Forelimb muscle (tissue), 1 donor: ENCODE measurements around the gene NOXRED1. TPM values are rescaled to one million over a fixed set of nuclear protein-coding genes. Genes with fewer than 3 reads are reported as not detected.

Experiments
- DNase-seq: peaks from one replicate; pipeline ENCODE4 v3.0.0-alpha.2; 2013; ENCODE audit warnings: low read depth
- polyA plus RNA-seq: library from polyadenylated mRNA; unstranded; fragments of 120-200 nt; gene quantifications from one replicate; pipeline ENCODE4 v1.2.1, GENCODE V29; 2013; ENCODE audit not compliant: insufficient read length

Gene NOXRED1
- polyA plus RNA-seq, 1 donor: 0.32 TPM

DNA sequence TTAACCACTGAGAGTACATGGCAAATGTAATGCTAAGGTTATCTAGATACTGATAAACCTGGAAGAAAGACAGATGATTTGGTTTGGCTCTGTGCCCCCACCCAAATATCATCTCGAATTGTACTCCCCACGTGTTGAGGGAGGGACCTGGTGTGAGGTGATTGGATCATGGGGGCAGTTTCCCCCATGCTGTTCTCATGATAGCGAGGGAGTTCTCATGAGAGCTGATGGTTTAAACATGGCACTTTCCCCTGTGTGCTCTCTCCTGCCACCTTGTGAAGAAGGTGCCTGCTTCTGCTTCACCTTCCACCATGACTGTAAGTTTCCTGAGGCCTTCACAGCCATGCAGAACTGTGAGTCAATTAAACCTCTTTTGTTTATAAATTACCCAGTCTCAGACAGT is 14.2 kb downstream of the NOXRED1 start:
- DNase-seq: no peak

DNA sequence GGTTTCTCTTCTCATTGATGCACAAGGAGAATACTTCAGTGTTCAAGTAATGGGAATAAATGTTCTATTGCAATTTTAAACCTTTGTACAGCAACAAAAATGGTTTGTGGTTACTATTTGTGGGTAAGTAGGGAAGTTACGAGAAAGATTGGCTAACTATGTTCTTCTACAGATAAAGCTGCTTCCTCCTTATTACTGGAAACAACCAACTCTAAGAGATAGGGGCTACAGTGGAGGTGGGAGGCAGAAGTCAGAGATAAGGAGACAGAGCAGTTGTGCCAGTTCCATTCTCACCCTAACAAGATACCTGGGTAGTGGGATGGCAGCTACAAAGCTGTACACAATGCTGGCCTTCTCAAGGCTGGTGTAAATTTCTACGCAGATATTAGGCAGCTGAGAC is 16.2 kb downstream of the NOXRED1 start:
- no peak for DNase-seq

DNA sequence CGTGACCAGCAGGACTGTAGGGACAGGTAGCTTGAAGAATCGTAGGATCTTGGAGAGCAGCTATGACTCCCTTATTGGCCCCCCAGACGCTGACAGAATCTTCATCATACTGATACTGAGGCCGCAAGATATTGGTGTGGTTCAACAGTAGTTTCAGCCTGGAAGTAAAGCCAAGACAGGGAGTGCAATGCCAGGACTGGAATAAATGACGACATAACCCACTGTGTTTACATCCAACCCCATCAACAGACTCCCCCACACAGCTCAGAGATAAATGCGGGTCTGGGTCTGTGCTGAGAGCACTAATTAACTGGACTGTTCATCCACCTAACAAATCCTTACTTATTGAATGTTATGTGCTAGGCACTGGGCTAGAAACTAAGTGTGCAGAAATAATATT is 16.6 kb downstream of the NOXRED1 start:
- no peak for DNase-seq

DNA sequence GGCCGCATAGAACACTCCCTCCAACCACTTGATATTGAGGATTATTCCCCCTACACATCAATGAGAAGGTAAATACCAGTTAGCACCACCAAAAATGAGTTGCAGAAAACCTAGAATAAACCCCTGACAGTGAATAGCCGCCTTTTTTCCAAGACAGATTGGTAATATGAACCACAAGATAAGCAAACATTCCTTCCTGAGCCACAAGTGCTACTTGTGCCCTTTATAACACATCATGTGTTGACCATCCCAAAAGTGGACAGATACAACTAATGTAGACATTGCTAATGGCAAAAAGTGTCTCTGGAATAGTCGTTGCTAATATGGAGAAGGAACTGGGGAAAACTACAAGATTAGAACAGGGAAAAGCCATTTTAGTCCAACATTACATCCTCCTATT is 17.2 kb downstream of the NOXRED1 start:
- no peak for DNase-seq

DNA sequence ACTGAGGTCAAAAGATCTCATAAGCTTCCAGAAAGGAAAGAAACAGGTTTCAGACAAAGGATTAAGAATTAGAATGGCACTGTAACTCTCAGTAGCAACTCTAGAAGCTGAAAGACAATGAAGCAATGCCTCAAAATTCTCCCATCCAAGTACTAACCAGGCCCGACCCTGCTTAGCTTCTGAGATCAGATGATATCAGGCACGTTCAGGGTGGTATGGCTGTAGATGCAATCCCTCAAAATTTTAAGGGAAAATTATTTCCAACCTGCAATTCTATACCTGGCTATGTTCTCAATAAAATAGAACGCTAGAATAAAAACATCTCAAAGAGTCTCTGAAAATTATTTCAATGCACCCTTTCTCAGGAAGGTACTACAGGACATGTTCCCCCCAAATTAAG is 19.6 kb downstream of the NOXRED1 start:
- DNase-seq: no peak

DNA sequence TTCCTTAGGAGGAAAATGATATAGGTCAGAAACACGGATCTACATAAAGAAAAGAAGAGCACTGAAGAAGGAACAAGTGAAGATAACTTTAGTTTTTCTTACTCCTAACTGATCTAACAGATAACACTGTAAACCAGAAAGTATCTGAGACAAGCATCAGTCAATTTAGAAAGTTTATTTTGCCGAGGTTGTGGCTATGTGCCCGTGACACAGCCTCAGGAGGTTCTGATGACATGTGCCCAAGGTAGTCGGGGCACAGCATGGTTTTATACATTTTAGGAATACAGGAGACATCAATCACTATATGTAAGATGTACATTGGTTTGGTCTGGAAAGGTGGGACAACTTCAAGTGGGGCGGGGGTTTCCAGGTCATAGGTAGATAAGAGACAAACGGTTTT is 23.1 kb downstream of the NOXRED1 start:
- no peak for DNase-seq

DNA sequence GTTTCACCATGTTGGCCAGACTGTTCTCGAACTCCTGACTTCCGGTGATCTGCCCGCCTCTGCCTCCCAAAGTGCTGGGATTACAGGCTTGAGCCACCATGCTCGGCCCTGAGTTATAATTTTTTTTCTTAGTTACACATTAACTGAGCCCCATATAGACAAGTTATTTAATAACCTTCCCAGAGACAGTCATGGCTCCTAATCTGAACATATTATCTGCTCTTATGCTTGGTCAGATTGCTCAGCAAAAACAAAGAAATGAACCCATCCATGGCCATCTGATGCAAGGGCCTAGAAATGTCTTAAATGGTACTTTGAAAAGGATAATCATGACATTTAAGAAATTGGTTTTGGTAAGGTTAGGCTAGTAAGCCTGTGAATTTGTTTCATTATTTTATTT is 33.1 kb downstream of the NOXRED1 start:
- no peak for DNase-seq

DNA sequence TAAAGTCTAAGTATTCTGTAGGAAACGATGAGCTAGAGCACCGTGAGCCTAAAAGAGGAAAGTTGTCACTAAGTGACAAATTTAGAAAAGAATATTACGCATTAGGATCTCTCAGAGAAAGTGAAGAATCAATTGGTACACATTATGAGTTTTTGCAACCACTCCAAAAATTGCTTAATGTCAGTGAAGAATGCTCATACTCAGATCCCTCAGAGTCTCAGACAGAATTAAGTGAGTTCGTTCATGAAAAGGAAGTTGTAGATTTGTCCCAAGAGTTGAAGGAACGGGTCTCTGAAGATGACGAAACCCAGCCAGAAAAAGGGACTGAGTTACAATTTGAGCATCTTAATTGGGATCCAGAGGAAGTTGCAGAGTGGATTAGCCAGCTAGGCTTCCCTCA is 44.6 kb downstream of the NOXRED1 start:
- no peak for DNase-seq

DNA sequence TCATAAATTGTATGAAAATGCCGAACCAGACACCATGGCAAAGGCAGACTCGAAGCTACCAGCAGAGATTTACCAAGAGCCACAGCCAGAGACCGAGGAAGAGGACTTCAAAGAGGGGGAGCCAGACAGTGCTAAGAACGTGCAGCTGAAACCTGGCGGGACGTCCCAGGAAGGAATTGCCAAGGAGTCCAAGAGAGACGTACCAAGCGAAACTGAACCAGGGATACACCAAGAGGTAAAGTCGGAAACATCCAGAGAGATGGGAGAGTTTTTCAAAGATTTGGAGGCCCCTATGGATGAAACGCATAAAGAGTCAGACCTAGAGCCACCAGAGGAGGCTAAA is 45.9 kb downstream of the NOXRED1 start:
- DNase-seq: no peak

DNA sequence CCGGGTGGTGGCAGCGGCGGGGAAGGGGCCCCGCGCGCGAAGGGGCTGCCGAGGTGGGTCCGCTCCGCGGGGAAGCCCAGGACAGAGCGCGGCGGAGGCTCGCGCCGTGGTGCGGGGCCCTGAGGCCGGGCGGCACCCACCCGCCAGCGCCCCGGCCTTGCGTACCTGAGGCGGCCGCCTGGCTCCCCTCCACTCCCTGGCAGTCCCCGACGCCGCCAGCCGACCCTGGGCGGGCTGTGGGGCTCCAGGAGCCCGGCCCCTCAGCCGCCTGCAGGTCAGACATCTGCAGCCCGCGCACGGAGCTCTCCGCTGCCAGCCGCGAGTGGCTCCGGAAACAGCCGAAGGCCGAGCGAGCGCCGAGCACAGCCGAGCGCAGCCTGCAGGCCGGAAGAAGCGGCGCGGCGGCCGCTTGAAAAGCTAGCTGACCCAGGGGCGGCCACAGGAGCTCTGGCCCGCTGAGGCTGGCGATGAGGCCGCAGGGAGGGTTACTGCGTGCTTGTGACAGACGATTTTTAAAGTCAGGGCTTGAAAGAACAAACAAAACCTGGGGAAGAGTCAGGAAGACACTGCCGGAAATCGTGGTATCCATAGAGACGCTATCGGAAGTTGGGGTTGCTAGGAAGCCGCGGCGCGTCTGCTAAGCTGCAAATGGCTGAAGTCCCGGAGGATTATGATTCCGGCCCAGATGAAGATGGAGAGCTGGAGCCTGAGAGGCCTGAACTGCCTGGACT is 46.4 kb downstream of the NOXRED1 start, which contains the start of the genes SAMD15 and TMED8:
Gene SAMD15, plus strand, starts transcription at position 609 of the 731 bp plus-strand sequence. Its CDS starts 40 bp downstream, at position 649.
Gene TMED8, minus strand, starts transcription at position 324 of the 731 bp plus-strand sequence. Its CDS starts 41 bp downstream, at position 283.
- peak; percentile 71 for DNase-seq

DNA sequence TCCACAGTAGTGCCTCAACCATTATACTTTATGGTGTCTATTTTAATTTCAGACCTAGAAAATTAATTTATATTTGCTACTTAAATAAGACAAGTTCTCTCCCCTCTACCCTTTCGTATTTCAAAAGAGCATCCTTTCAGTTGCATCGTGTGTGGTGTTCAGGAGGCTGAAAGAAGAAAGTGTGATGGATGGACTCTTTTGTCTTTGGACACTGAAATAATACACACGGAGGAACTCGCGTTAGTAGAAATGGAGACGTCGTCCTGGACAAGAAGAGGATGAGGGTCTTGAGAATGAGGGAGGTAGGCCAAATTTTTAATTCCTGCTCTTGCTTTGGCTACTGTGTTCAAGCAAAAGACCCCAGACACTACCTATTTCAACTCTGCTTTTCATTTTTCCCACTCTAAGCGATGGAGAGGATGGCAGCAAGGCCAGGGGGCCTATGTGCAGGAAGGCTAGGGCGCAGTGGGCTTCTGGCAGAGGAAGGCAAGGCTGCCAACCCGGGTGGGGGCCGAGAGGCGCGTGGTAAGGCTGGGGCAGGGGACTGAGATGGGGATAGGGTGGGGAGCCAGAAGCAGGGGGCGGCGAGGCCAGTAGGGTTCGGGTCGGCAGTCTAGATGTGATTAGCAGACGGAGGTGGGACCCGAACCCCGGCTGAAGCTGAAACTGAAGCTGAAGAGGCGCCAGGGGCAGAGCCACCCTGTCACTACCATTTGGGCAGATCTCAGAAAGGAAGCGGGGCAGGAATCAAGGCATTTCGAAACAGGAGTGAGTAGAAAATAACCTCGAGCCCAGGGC is 47.2 kb downstream of the NOXRED1 start:
- no peak for DNase-seq

DNA sequence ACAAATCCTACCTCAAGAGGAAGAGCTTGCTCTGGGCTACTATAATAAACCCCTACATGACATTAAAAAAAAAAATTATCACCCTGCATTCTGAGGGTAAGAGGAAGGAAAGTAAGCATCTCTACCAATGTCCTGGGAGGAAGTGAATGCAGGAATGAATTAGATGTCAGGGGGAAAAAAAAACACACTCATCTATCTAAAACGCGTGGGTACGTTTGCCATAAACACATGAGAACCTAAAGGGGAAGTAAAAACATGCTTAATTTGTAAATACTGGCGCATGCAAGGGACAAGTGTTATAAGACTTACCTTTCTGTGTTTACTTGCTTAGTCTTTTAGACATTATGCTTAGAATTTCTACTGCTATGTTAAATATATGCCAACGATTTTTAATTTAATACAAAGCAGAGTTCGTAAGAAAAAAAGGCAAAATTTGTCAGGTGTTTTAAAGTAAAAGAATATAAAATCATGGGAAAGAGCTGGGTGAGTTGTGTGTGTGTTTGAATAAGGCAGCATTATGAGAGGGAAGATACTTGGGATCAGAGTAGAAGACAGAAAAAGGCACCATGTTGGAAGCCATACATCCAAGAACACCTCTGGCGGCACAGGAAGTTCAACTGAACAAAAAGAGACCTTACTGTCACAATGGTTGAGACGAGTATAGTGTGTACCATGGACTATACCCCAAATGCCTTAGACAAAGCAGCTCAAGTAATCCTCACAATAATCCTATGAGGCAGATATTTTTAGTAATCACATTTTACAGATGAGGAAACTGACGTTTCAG is 48.0 kb downstream of the NOXRED1 start:
- no peak for DNase-seq

DNA sequence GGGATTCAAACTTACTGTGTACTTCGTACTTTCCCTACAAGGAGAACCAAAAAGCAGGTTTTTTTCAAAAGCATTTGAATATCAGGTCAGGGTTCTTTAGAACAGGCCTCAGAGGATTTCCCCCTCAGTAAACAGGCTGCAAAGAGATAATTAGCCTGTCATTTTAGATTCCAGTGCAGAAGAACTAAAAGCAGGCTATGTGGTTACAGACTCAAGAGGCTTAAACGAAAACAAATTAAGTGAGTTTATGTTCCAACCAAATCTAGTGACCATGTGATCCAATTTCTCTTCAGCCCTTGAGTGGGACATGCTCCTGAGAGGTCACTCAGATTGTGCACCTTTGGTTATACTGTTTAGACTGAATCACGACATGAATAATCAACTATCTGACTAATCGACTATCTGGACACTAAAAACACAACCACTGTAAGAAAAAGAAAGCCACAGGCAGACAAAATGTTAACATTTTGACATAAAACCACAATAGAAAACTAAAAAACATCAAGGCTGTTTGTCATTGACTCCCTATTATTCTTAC is 51.0 kb downstream of the NOXRED1 start:
- no peak for DNase-seq

DNA sequence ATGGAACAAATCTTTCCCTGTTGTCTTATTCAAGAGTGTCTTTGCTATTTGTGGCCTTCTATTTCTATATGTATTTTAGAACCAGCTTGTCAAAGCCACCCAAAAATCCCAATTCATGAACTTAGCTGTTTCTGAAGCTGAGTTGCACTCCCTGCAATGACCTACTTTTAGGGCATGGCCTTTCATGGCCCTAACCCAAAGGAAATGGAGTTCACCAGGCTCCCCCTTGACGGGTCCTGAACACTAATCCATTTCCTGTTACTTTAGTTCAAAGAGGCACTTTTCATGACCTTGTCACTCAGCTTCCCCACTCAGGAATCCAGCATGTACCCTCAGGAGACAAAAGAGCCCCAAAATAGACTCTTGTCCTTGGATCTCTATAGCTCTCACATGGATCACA is 54.0 kb downstream of the NOXRED1 start:
- DNase-seq: no peak

DNA sequence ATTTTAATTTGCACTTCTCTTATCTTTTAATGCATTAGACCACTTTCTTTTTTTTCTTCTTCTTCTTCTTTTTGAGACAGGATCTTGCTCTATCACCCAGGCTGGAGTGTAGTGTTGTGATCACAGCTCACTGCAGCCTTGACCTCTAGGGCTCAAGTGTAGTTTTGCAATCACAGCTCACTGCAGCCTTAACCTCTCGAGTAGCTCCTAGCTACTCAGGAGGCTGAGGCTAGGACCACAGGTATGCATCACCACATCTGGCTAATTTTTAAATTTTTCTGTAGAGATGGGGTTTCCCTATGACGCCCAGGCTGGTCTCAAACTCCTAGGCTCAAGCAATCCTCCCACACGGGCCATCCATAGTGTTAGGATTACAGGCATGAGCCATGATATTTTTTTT is 59.2 kb downstream of the NOXRED1 start:
- DNase-seq: no peak

DNA sequence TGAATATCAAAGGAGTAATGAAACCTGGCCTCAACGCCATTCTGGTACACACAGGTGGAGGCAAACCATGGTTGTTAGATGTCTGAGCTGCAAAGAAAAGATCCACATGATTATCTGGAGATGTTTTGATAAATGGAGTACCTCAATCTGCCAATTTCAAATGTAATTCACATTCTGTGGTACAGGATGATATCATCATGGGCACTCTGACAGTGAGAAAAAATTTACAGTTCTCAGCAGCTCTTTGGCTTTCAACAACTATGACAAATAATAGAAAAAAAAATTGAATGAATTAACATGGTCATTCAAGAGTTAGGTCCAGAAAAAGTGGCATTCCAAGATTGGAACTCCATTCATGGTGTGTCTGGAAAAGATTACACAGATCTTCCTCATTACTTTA is 63.7 kb downstream of the NOXRED1 start:
- DNase-seq: no peak

DNA sequence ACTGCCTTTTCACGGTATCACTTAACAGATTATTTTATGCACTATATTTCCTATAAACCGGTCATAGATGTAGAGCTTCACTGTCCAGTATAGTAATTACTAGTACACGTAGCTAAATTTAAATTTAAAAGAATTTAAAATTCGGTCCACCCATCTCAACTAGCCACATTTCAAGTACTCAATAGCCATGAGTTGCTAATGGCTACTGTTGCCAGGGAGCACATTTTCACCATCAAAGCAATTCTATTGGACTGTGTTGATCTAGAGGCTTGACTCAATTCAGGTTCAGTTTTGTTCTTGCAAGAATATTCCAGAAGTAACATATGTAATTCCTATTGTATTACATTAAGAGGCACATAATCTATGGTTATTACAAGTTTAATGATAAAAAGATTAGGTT is 66.4 kb downstream of the NOXRED1 start:
- DNase-seq: no peak

DNA sequence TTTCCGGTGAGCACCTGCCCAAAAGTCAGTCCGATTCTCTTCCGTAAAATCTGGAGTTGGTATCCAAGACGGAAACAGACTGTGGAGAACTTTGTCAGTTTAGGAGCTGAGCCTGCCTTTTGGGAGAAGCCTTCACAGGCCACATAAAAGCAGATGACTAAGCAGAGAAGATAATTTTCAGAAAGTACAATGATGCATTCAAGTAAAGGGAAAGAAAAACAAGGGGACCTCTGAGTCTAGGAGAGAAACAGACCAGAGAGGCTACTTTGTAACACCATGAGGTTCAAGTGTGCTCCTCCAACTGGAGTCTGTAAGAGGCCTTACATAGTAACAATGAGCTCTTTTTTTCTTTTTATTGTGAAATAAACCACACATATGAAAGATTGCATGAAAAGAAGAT is 67.5 kb downstream of the NOXRED1 start:
- no peak for DNase-seq

DNA sequence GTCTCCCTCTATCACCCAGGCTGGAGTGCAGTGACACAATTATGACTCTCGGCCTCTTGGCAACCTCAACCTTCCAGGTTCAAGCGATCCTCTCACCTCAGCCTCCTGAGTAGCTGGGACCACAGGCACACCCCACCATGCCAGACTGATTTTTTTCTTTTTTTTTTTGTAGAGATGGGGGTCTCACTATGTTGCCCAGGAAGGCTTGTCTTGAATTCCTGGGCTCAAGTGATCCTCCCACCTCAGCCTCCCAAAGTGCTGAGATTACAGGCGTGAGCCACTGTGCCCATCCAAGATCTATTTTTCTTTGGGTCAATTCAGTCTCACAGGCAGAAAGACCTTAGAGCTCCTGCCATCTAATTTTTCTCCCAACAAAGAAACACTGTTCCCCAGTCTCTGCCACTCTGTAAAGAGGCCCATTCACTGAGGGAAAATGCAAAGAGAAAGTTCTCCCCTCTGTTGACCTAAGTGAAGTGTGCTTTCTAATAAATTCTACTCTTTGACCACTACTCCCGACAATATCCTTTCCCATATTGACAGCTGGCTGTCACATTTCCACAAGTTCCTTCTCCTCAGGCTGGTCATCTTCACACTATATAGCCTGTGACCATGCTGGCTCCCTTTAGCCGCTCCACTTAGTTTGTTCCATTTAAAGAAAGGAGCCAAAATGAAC is 69.7 kb downstream of the NOXRED1 start:
- no peak for DNase-seq

DNA sequence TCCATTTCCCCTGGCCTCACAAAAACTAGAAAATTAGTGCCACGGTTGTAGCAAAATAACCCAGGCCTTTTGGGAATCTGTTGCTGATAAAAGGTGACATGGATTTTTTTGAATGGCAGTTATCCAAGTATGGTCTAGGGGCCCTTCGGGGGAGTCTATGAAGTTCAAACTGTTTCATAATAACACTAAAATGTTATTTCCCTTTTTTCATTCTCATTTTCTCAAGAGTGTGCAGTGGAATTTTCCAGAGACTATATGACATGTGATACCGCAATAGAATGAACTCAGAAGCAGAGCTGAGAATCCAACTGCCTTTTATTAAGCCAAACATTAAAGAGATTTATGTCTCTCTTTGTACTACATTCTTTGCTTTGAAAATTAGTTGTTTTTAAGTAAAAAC is 75.6 kb downstream of the NOXRED1 start:
- no peak for DNase-seq

DNA sequence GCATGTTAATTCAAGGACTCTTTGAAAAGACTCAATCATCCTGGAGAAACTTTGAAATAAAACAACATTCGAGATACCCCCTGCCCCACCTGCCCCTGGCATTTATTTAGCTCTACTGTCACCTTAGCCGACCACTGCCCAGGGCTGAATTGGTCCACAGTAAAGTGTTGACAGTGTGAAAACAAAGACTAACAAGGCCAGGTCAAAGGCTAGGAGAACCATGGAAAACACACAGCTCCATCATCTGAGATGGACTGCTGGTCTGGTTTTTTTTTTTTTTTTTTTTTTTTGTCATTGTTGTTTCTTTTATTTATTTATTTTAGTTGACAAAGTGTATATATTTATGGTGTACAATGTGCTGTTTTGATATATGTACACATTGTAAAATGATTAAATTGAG is 76.8 kb downstream of the NOXRED1 start:
- DNase-seq: no peak
